GM19193 (cell line): Measurements from ENCODE around the gene XYLT1.
A peak's percentile ranks its signal among the peaks of the same experiment; 100 is the strongest.

Source experiments
- POLR2A ChIP-seq: IDR thresholded peaks from 4 replicates; pipeline ENCODE4 v1.6.1; 2011; ENCODE audit not compliant: insufficient read depth, insufficient read length; ENCODE audit errors: extremely low read depth

The XYLT1 gene

GRCh38 chr16:17420816-17421215 is 49.9 kb downstream of the XYLT1 start:
- TF ChIP-seq POLR2A: no peak

- no peak for TF ChIP-seq POLR2A
These were observed 51.5 kb downstream of the XYLT1 start for GRCh38 chr16:17419266-17419665.

DNA sequence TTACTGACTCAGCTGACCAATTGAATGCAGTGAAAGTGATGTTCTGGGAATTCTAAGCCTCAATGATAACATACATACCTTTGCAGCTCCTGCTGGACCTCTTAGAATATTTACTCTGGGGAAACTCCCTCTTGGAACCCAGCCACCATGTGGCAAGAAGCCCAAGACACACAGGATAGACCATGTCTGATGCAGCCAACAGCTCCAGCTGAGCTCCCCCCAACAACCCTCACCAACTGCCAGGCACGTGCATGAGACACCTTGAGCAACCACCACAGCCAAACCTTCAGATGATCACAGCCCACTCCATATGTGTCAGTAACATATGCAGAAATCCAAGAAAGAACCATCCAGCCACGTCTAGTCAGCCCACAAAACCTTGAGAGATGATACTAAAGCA is 53.0 kb downstream of the XYLT1 start:
- TF ChIP-seq POLR2A: no peak

GRCh38 chr16:17416461-17417311 is 54.1 kb downstream of the XYLT1 start:
- TF ChIP-seq POLR2A: peak; percentile 52

DNA sequence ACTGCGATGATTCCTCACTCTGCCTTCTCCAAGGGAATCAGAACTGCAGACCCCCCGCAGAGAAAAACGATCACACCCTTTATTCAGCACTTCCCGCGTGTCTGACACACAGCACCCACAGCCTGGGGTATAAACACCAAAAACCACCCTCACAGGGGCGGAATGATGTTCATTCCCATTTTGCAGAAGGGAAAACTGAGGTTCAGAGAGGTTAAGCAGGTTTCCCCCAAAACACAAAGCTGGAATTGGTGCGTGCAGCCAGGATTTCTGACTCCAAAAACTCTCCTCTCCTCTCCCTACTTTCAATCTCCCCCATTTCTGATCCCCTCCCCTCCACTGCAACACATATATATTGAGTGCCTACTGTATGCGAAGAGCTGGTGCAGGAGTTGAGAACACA is 55.8 kb downstream of the XYLT1 start:
- TF ChIP-seq POLR2A: no peak

DNA sequence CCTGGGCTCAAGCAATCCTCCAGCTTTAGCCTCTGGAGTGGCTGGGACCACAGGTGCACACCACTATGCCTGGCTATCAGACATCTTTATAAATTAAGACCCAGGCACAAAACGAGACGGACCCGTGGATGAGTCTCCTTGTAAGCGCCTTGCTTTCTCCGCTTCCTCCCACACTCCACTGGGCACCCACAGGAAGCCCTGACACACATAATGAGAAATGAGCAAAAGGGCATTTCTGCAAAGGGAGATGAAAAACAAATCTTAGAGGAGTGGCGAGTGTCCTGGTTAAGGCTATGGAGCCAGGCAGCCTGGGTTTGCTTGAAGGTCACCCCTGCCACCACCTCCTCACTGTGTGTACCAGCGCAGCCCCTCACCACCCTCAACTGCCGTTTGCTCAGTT is 56.3 kb downstream of the XYLT1 start:
- TF ChIP-seq POLR2A: no peak

- TF ChIP-seq POLR2A: no peak
These were observed 57.3 kb downstream of the XYLT1 start for GRCh38 chr16:17413508-17413907.

DNA sequence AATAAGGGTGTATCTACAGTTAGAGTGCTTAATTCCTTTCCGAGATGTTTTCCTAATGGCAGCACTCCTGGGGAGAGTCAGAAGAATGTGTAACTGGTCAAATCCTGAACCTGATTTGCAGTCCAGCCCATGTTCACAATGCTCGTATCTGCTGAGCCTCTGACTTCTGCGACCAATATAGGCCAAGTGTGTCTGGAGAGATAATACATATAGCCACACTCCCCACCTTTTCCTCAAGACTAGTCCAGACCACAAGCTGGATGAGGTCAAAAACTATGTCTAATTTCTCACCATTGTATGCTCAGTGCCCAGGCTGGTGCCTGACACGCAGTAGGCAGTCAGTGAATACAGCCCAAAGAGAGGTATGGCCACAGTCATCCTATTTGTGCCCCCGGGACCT is 58.0 kb downstream of the XYLT1 start:
- no peak for TF ChIP-seq POLR2A

DNA sequence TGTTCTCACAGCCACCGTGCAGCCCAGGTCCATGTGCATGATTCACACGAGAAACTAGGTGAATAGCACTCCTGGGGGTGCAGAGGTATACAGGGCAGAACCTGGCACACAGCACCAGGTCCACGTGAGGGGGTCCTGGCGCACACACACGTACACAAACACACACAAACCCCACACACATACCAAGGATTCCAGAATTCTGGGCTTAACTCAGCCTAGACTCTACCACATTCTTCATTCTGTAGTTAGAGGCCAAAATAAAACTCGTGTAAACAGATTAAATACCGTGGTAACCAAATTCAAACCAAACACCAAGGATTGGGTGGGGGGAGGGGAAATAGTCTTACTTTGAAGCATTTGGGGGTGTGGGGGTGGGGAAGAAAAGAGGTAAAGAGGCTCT is 58.5 kb downstream of the XYLT1 start:
- TF ChIP-seq POLR2A: no peak

DNA sequence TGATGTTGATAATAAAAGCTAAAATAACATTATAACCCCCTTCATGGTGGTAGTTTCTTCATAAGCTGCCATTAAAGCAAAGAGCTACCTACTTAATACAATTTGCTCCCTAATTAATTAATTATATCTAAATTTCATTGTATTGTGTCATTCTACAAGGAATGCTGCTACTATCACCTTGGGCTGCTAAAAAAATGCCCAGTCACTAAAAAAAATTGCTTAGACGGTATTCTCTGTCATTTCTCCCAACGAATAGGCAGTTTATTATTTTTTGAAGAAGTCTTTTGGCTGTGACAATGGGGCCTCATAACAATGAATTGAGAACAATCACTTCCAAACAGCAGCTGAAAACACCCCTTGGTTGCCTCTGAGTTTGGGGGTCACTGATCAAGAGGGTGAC is 59.5 kb downstream of the XYLT1 start:
- no peak for TF ChIP-seq POLR2A

DNA sequence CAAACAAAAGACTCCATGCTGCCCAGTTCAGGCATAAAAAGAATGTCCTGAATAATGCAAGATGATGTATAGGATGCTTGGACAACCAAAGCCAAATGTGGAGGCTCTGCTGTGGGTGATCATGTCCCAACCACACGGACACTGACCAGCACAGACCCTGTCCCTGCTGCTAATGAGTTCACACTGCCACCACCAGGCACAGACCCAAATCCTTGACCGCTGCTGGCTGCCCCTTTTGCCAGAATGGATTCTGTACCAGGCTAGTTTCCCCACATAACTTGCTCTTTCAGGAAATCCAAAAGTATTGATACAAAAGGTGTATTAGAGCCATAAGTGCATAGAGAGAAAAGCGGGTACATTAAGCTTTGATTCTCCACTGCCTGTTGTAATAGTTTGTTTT is 60.9 kb downstream of the XYLT1 start:
- TF ChIP-seq POLR2A: no peak

DNA sequence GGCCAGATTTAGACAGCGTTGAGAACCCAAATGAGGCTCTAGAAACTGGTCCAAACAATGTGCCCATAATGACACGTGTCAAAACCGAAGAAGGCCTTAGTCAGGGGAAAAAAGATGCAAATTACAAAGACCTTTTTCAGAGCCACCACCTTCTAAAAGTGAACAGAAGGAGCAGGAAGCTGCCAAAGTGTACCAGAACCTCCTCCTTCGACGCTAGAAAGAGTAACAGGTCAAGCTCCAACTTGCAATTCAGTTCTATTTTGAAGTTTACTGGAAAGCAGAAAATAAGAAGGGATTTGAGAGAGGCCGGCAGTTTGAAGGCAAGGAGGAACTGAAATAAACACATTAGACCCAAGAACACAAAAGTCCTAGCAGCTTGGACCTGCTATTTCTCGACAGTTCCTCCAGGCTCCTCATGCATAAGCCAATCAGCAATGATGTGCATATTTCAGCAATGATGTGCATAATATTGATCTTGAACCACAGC is 61.8 kb downstream of the XYLT1 start:
- TF ChIP-seq POLR2A: no peak

- TF ChIP-seq POLR2A: no peak
These were observed 62.5 kb downstream of the XYLT1 start for GRCh38 chr16:17408296-17408695.

DNA sequence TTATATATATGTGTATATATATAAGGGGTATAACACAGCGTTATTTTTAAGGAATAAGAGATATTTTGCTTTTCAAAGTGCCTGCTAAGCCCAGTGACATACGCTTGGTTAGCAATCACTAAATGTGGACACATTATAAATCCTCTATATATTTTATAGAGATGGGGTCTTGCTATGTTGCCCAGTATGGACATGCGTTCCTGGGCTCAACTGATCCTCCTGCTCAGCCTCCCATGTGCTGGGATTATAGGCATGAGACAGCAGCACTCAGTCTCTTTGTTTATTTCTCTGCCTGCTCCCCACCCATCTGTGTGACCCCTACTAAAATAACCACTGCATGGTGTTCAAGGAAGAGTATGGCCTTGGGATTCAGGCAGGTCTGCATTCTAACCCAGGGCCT is 63.4 kb downstream of the XYLT1 start:
- TF ChIP-seq POLR2A: no peak

GRCh38 chr16:17404941-17405689 is 65.6 kb downstream of the XYLT1 start:
- no peak for TF ChIP-seq POLR2A
